SK-N-SH treated with all-trans-retinoic acid at 6 μM for 48 hours (cell line): ENCODE data around the gene SARDH.

Experiments used
- ISL1 ChIP-seq: fragments of 250-450 bp; sonication (Bioruptor Pico); IDR thresholded peaks from 2 replicates; pipeline ENCODE4 v2.1.2; 2022; ENCODE audit warnings: mild to moderate bottlenecking, moderate library complexity
- POU6F1 ChIP-seq: fragments of 250-450 bp; sonication (Bioruptor Pico); IDR thresholded peaks from 2 replicates; pipeline ENCODE4 v1.8.0; 2021; ENCODE audit warnings: low read depth, mild to moderate bottlenecking, moderate library complexity, borderline replicate concordance
- TCF4 ChIP-seq: fragments of 250-450 bp; sonication (Bioruptor Pico); IDR thresholded peaks from 2 replicates; pipeline ENCODE4 v1.8.0; 2021; ENCODE audit warnings: mild to moderate bottlenecking, moderate library complexity, borderline replicate concordance

GRCh38 chr9:133665096-133665495 is 73.1 kb downstream of the SARDH start:
- TF ChIP-seq TCF4 (CRISPR knock-in tag) (no peak), POU6F1 (CRISPR knock-in tag) (no peak), ISL1 (CRISPR knock-in tag) (no peak)
